Gastroesophageal sphincter (tissue), 4 donors: Measurements from ENCODE around the gene LYSMD1. TPM values are rescaled to one million over a fixed set of nuclear protein-coding genes. Genes with fewer than 3 reads are reported as not detected.

Source experiments
- ATAC-seq: fragments of 150-250 bp; one replicate; pipeline ENCODE4 v1.9.1; 2016; ENCODE audit warnings: mild to moderate bottlenecking, moderate library complexity
- H3K27ac ChIP-seq, 4 donors: fragments of 200-600 bp; sonication (generic) in 3 of 4; 1 replicate in 3 of 4; 2 replicates in 1 of 4; pipeline ENCODE4 v1.5.1; 2016 to 2019
- H3K27me3 ChIP-seq: fragments of 200-600 bp; sonication (generic); one replicate; pipeline ENCODE4 v1.5.1; 2019
- H3K36me3 ChIP-seq, 2 donors: fragments of 200-600 bp; sonication (generic); one replicate each; pipeline ENCODE4 v1.5.1; 2019; ENCODE audit warnings: control low read depth in 1 of 2
- H3K4me1 ChIP-seq, 3 donors: fragments of 200-600 bp; sonication (generic); 1 replicate in 2 of 3; 2 replicates in 1 of 3; pipeline ENCODE4 v1.5.1; 2016 to 2019; ENCODE audit warnings: control low read depth in 2 of 3
- H3K4me3 ChIP-seq, 2 donors: fragments of 200-600 bp; sonication (generic); one replicate each; pipeline ENCODE4 v1.5.1; 2019; ENCODE audit warnings: mild to moderate bottlenecking in 1 of 2, moderate library complexity in 1 of 2
- H3K9me3 ChIP-seq, 3 donors: fragments of 200-600 bp; sonication (generic); one replicate each; pipeline ENCODE4 v1.5.1; 2017 to 2019; ENCODE audit warnings: control low read depth in 2 of 3
- CTCF ChIP-seq, 4 experiments: fragments of 200-600 bp in 2 of 4; fragments of 450-650 bp in 2 of 4; sonication (generic) in 1 of 4; IDR thresholded peaks; one replicate each; pipeline ENCODE4 v1.5.1; 2017 to 2019; ENCODE audit warnings: antibody characterized with exemption in 4 of 4, mild to moderate bottlenecking in 2 of 4, moderate library complexity in 2 of 4
- EP300 ChIP-seq: sonication (generic); formaldehyde crosslinking; IDR thresholded peaks from one replicate; pipeline ENCODE4 v1.6.1; 2017; ENCODE audit warnings: antibody characterized with exemption, mild to moderate bottlenecking
- POLR2A ChIP-seq, 2 donors: fragments of 450-650 bp; IDR thresholded peaks; one replicate each; pipeline ENCODE4 v1.6.1; 2017; ENCODE audit warnings: antibody characterized with exemption in 2 of 2, mild to moderate bottlenecking in 2 of 2, moderate library complexity in 1 of 2
- POLR2AphosphoS5 ChIP-seq: sonication (generic); formaldehyde crosslinking; IDR thresholded peaks from one replicate; pipeline ENCODE4 v1.6.1; 2017; ENCODE audit warnings: antibody characterized with exemption
- WGBS, 2 donors: methylation state at CpG; one replicate each; pipeline ENCODE4 v1.1.5; 2018; ENCODE audit warnings: low coverage in 1 of 2; 5-methylcytosine and 5-hydroxymethylcytosine counted together
- total RNA-seq, 4 donors: library from RNA; depleted of rRNA; stranded (reverse); fragments of >200 nt; gene quantifications; one replicate each; pipeline ENCODE4 v1.1.0, GENCODE V29; 2016

The LYSMD1 gene
- total RNA-seq, 4 donors from 2014 or later = 14.0 to 28.6 (median 14.4) TPM

- no peak overlapping the region for H3K4me3 ChIP-seq
- WGBS, 2 donors = 84% methylated on average over 3 of the region's 3 CpGs; no CpG with 5 or more reads in 1 of the 2 donors
- no peaks in the 10 kb centered on the region for H3K27me3 ChIP-seq
- H3K27ac ChIP-seq = no peak overlapping the region
- H3K4me1 ChIP-seq = peaks cover 0 to 24% (median 8%) of the 10 kb centered on the region in 3 donors
- H3K9me3 ChIP-seq = no peaks in the 10 kb centered on the region
- H3K36me3 ChIP-seq = peaks cover 0 to 64% of the 10 kb centered on the region in 2 donors
- no peak for ATAC-seq
- TF ChIP-seq EP300 (no peak), POLR2AphosphoS5 (no peak), POLR2A (IDR thresholded peaks at IDR 0.05) (no peak), CTCF (IDR thresholded peaks at IDR 0.05) (no peak)
Measured at GRCh38 chr1:151134396-151134795, 31.3 kb downstream of the LYSMD1 start.

GRCh38 chr1:151133018-151133806 is 32.5 kb downstream of the LYSMD1 start:
- Histone ChIP-seq H3K4me1 (peaks cover 0 to 24% (median 8%) of the 10 kb centered on the region in 3 donors), H3K4me3 (no peak overlapping the region), H3K27ac (peak overlapping the region in 1 of 4 donors; percentile 7), H3K9me3 (no peaks in the 10 kb centered on the region), H3K36me3 (peaks cover 0 to 52% of the 10 kb centered on the region in 2 donors), H3K27me3 (no peaks in the 10 kb centered on the region)
- ATAC-seq = no peak
- WGBS, 2 donors = 100% methylated on average over 1 of the region's 65 CpGs; no CpG with 5 or more reads in 1 of the 2 donors
- TF ChIP-seq CTCF (IDR thresholded peaks at IDR 0.05) = no peak
- no peak for TF ChIP-seq EP300
- TF ChIP-seq POLR2A (IDR thresholded peaks at IDR 0.05) = no peak
- TF ChIP-seq POLR2AphosphoS5 = no peak

- H3K27me3 ChIP-seq = no peaks in the 10 kb centered on the region
- 57% methylated on average over 7 of the region's 74 CpGs; no CpG with 5 or more reads in 1 of the 2 donors for WGBS, 2 donors
- H3K27ac ChIP-seq = peak overlapping the region in 3 of 4 donors; percentile 76 to 82 (median 79)
- no peaks in the 10 kb centered on the region for H3K9me3 ChIP-seq
- peaks cover 0 to 24% (median 8%) of the 10 kb centered on the region in 3 donors for H3K4me1 ChIP-seq
- ATAC-seq = no peak
- TF ChIP-seq POLR2A (IDR thresholded peaks at IDR 0.05) (no peak), CTCF (IDR thresholded peaks at IDR 0.05) (no peak), EP300 (no peak), POLR2AphosphoS5 (no peak)
- H3K4me3 ChIP-seq = peak overlapping the region in 1 of 2 donors; percentile 46
- H3K36me3 ChIP-seq = peaks cover 0 to 45% of the 10 kb centered on the region in 2 donors
Measured at GRCh38 chr1:151132335-151133017, 33.2 kb downstream of the LYSMD1 start.

GRCh38 chr1:151131701-151132334 is 33.9 kb downstream of the LYSMD1 start:
- Histone ChIP-seq H3K36me3 (peaks cover 0 to 41% of the 10 kb centered on the region in 2 donors), H3K27me3 (no peaks in the 10 kb centered on the region), H3K9me3 (no peaks in the 10 kb centered on the region), H3K4me1 (peaks cover 0 to 24% (median 8%) of the 10 kb centered on the region in 3 donors), H3K4me3 (peak overlapping the region; percentile 36 to 46), H3K27ac (peak overlapping the region; percentile 3 to 82 (median 78))
- 0 to 9% methylated on average over 5 to 7 of the region's 39 CpGs for WGBS, 2 donors
- TF ChIP-seq POLR2A (IDR thresholded peaks at IDR 0.05) (no peak), CTCF (IDR thresholded peaks at IDR 0.05) (no peak), POLR2AphosphoS5 (no peak), EP300 (no peak)
- peak; percentile 45 for ATAC-seq
